GM04504 (cell line): ENCODE results near the gene NEU3.
"Not testable (repeated sequence)": the region's sequence is repeated elsewhere in the genome, so short reads cannot be mapped to it uniquely, and the experiment has no call there.

Experiments
- DNase-seq: peaks from one replicate; pipeline ENCODE4 v3.0.0-alpha.2; 2012; ENCODE audit warnings: low read depth

NEU3 gene

DNA sequence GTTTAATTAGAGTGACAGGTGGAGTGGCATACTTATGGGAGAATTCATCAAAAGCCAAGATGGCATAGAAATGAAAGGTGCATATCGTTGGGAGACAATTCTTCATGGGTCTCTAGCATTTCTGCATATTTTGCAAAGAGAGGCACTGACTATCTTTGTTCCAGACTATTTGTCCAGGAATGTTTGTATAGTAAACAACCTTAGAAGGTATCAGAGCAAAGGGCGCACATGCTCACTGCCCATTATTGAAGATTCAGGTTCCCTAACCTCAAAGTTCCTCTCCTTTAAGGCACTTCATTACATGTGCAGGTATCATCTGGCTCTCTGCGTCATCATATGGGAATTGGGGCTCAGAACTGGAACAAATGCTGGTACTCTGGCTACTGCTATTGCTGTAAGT is 4.7 kb upstream of the NEU3 start:
- no peak for DNase-seq

- no peak for DNase-seq
These were observed 4.0 kb upstream of the NEU3 start for GRCh38 chr11:74984730-74985129.

DNA sequence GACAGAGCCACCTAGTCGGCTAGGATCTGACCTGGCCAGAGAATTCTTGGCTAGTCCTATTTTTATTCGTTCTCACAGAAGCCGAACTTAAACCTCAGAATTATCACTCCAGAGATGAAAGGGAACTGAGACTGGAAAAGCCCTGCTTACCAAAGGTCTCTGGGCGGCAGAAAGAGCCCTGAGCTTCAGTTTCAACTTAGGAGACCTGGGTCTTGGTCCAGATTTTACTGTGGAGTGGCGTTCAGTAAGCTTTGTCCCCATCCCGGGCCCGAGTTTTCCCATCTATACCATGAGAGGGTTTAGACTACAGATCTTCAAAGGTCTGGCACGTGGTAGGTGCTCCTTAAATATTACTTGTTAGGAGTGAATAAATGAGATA is 516 bp downstream of the NEU3 start:
- DNase-seq: no peak

DNA sequence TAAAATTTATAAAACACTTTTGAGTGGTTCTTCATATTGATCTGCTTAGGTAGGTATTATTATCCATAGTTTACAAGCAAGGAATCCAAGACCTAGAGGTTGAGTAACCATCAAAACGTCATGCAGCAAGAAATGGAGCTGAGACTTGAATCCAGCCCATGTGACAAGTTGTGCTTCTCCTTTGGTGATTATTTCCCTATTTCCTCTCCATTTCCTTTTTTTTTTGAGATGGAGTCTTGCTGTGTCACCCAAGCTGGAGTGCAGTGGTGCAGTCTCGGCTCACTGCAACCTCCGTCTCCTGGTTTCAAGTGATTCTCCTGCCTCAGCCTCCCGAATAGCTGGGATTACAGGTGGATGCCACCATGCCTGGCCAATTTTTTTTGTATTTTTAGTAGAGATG is 1.4 kb downstream of the NEU3 start:
- not testable (repeated sequence) for DNase-seq

DNA sequence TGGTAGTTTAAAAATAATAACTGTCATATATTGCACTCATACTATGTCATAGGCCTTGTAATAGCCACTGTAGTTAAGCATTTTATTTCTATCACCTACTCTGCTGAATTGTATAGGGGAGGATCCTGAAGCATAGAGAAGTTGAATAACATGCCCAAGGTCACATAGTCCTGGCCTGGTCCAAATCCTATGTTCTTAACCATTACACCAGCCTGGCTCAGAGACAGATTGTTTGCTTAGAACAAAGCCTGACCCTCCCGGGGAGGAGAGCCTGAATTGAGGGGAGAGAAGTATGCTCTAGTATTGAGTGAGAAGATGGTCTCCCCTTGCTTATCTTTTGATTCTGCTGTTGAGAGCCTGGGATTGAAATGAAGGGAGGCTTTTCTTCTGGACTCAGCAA is 2.2 kb downstream of the NEU3 start:
- DNase-seq: no peak

- DNase-seq: no peak
These were observed 4.1 kb downstream of the NEU3 start for GRCh38 chr11:74992852-74993251.

GRCh38 chr11:75000975-75001354 is 12.2 kb downstream of the NEU3 start:
- no peak for DNase-seq

DNA sequence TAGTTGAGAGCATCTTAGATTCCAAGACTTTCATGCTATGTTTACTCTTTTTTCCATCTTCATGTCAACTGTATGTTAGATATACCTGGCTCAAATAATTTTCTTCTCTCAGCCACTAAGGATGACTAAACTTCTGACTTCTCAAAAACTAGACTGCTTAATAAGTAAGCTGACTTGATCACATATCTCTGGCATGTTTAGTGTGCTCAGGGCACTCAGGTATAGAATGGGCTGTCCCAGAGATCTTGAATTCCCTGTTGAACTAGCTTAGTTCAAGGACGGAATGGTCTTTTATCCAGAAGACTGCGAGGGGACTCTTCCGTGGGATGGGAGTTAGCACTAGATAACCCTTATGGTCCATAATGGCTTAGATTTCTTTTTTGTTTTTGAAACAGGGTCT is 13.0 kb downstream of the NEU3 start:
- DNase-seq: no peak

- DNase-seq: no peak
These were observed 13.8 kb downstream of the NEU3 start for GRCh38 chr11:75002516-75002915.

DNA sequence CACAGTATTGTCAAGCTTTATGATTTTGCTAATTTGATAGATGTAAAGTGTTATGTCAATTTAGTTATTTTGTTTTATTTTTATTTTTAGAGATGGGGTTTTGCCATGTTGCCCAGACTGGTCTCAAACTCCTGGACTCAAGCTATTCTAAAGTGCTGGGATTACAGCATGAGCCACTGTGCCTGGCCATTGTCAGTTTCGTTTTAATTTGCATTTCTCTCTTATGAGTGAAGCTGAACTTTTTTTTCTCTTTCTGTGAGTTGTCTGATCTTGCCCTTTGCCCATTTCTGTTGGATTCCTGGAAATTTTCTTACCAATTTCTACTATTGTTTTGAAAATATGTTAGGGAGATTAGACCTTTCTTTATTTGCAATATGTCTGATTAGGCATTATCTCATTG is 15.5 kb downstream of the NEU3 start:
- no peak for DNase-seq

DNA sequence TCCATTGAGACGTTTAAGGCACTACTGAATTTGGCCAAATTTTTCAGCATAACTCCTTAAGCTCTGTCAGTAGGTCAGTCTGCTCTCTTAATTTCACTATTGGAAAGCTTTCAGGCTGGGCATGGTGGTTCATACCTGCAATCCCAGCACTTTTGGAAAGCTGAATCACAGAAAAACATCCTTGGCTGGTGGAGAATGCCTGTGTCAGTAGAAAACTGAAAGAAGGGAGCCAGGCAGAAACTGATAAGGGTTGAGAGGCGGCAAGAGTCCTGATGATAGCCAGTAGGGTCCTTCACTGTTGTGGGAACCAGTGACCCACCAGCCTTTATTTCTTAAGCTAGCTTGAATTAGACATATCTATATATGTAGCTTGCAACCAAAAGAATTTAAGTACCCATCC is 22.6 kb downstream of the NEU3 start:
- no peak for DNase-seq

- DNase-seq: no peak
These were observed 23.1 kb downstream of the NEU3 start for GRCh38 chr11:75011872-75012271.

DNA sequence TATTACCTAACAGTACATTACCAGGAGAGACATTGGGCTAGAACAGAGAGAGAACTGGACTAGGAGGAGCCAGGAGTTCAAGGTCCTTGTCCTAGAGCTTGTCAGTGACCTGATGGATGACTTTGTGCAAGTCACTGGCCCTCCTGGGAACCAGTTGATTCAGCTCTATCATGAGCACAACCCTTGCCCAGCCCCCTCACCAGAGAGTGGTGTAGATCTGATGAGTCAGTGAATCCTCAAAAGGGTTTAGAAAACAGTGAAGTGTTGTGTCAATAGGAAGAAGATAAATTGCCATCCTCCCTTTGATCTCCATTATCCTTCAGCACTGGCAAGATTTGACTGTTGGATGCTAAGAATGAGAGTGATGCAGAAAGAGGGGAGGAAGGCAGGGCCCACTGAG is 24.3 kb downstream of the NEU3 start:
- no peak for DNase-seq

- DNase-seq: peak; percentile 54
These were observed 25.4 kb downstream of the NEU3 start for GRCh38 chr11:75014129-75014528.

- not testable (repeated sequence) for DNase-seq
These were observed 30.5 kb downstream of the NEU3 start for GRCh38 chr11:75019200-75019599.

DNA sequence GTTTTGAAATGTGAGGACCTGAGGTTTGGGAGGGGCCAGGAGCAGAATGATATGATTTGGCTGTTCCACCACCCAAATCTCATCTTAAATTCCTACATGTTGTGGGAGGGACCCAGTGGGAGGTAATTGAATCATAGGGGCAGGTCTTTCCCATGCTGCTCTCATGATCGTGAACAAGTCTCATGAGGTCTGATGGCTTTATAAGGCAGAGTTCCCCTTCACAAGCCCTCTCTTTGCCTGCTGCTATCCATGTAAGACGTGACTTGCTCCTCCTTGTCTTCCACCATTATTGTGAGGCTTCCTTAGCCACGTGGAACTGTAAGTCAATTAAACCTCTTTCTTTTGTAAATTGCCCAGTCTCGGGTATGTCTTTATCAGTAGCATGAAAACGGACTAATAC is 31.6 kb downstream of the NEU3 start:
- DNase-seq: not testable (repeated sequence)

DNA sequence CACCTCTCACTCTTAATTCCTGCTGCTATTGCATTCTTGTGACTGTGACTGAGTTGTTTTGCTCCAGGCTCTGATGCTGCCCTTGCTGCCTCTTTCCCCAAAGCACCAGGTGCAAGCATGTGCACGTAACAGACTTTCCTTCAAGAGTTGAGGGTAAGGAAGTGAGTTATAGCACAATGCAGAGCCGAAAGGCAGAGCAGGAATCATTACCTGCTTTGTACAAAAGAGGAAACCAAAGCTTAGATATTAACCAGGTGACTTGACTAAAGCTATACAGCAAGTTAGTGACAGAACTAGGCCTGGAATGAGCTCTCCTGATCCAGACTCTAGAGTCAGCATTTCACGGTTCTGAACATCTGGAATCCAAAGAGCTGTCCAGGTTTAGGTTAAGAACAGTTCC is 33.6 kb downstream of the NEU3 start:
- no peak for DNase-seq

- peak; percentile 65 for DNase-seq
These were observed 34.1 kb downstream of the NEU3 start for GRCh38 chr11:75022759-75023396.

- no peak for DNase-seq
These were observed 34.8 kb downstream of the NEU3 start for GRCh38 chr11:75023446-75024067.

GRCh38 chr11:75024068-75024449 is 35.3 kb downstream of the NEU3 start:
- no peak for DNase-seq

- no peak for DNase-seq
These were observed 36.1 kb downstream of the NEU3 start for GRCh38 chr11:75024764-75025211.

GRCh38 chr11:75025561-75025960 is 36.8 kb downstream of the NEU3 start:
- DNase-seq: no peak

DNA sequence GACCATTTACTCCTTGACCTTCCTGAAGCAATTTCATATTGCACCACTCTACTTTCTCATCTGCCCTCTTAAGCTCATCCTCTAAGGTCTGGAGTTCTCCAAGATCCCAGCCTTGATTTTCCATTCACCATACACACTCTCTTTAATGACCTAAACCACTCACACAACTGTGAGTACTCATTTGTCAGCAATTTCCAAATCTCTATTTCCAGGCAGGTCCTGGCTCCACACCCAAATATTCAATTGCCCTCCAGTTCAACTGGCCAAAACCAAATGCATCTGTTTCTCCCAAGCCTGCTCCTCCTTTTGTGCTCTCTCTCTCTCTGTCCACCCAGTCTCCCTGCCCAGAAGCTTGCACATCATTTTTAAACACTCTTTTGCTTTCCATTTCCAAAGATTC is 39.6 kb downstream of the NEU3 start:
- no peak for DNase-seq

- DNase-seq: no peak
These were observed 40.0 kb downstream of the NEU3 start for GRCh38 chr11:75028724-75029123.
